Panc1 (cell line): ENCODE data around the gene KHDRBS1. TPM values are rescaled to one million over a fixed set of nuclear protein-coding genes. Genes with fewer than 3 reads are reported as not detected.

Experiments used
- ATAC-seq: fragments of 200-7000 bp; cut with Tn5 transposase; 2 replicates; pipeline ENCODE4 v1.9.1; 2020; ENCODE audit warnings: mild to moderate bottlenecking, moderate library complexity
- BruUV-seq: library from RNA; stranded (reverse); fragments of 400-500 nt; replicated peaks from 2 replicates; lab custom pipeline; 2021; lab: Mats Ljungman, UMichigan
- CTCF ChIA-PET: fragments of 300-600 bp; sonication (Branson Sonifier 250); formaldehyde crosslinking; loops from one replicate; lab custom pipeline; 2022; ENCODE audit warnings: antibody characterized with exemption; lab: Charles Lee
- POLR2A ChIA-PET: fragments of 300-600 bp; sonication (Branson Sonifier 250); formaldehyde crosslinking; loops from one replicate; lab custom pipeline; 2022; ENCODE audit warnings: antibody characterized with exemption; lab: Charles Lee
- DNase-seq: peaks from one replicate; pipeline ENCODE4 v3.0.0-alpha.2; 2010; ENCODE audit warnings: low read depth, low spot score
- H3K27ac ChIP-seq: 2 replicates; pipeline ENCODE4 v1.5.1; 2011; ENCODE audit warnings: mild to moderate bottlenecking, low read length, inconsistent platforms
- H3K27me3 ChIP-seq: fragments of 200-500 bp; sonication (Bioruptor generic); 2 replicates; pipeline ENCODE4 v1.6.0; 2014; ENCODE audit warnings: low read length, inconsistent platforms; ENCODE audit not compliant: control insufficient read depth, insufficient read depth
- H3K36me3 ChIP-seq: fragments of 200-500 bp; sonication (Bioruptor generic); 2 replicates; pipeline ENCODE4 v1.5.1; 2014; ENCODE audit warnings: inconsistent platforms, mild to moderate bottlenecking, low read length, moderate library complexity; ENCODE audit not compliant: control insufficient read depth, insufficient read depth
- H3K4me1 ChIP-seq: 2 replicates; pipeline ENCODE4 v1.5.1; 2011; ENCODE audit warnings: inconsistent platforms, mild to moderate bottlenecking, low read length, moderate library complexity; ENCODE audit not compliant: control insufficient read depth, insufficient read depth
- H3K4me3 ChIP-seq, 2 experiments: 2 replicates each; pipeline ENCODE4 v1.5.1; 2011 to 2012; ENCODE audit warnings: low read depth in 2 of 2, low read length in 2 of 2, mild to moderate bottlenecking in 2 of 2, inconsistent platforms in 1 of 2, moderate library complexity in 1 of 2
- H3K9me3 ChIP-seq: fragments of 200-500 bp; sonication (Bioruptor generic); 2 replicates; pipeline ENCODE4 v1.5.1; 2014; ENCODE audit warnings: low read depth, mild to moderate bottlenecking, inconsistent platforms, low read length, moderate library complexity; ENCODE audit not compliant: control insufficient read depth, insufficient read depth
- CTCF ChIP-seq: fragments of 450-650 bp; IDR thresholded peaks from 2 replicates; pipeline ENCODE4 v1.5.1; 2017; ENCODE audit warnings: mild to moderate bottlenecking
- POLR2AphosphoS5 ChIP-seq: IDR thresholded peaks from 2 replicates; pipeline ENCODE4 v1.6.1; 2012; ENCODE audit warnings: mild to moderate bottlenecking, low read depth, low read length, moderate library complexity
- REST ChIP-seq, 2 experiments: IDR thresholded peaks; 2 replicates each; pipeline ENCODE4 v1.6.1; 2011 to 2012; ENCODE audit warnings: low read depth in 2 of 2, control low read depth in 1 of 2, low read length in 1 of 2, mild to moderate bottlenecking in 1 of 2, moderate library complexity in 1 of 2; ENCODE audit not compliant: insufficient read depth in 1 of 2
- SIN3A ChIP-seq: IDR thresholded peaks from 2 replicates; pipeline ENCODE4 v1.6.1; 2012; ENCODE audit warnings: low read depth, mild to moderate bottlenecking, low read length, moderate library complexity, borderline replicate concordance; ENCODE audit not compliant: insufficient read depth
- TCF7L2 ChIP-seq: IDR thresholded peaks from 2 replicates; pipeline ENCODE4 v1.6.1; 2011; ENCODE audit warnings: mild to moderate bottlenecking, low read depth, low read length, inconsistent platforms
- in situ Hi-C: cut with HindIII; loops from 2 replicates; pipeline ENCODE4 v1.10.0; 2016; ENCODE audit warnings: low sequenced_read_pairs, low pct_unique_long_range_greater_than_20kb
- intact Hi-C: fragments of 100-400 bp; cut with micrococcal nuclease; formaldehyde crosslinking; loops from one replicate; pipeline ENCODE4 v1.10.0; 2022; ENCODE audit not compliant: unreplicated experiment
- total RNA-seq: library from RNA; stranded (reverse); gene quantifications from one replicate; pipeline ENCODE4 v1.2.1, GENCODE V29; 2021; ENCODE audit not compliant: unreplicated experiment

KHDRBS1 gene
- total RNA-seq, 1 experiment from 2014 or later = 163 TPM

- no peaks in the 10 kb centered on the region for H3K27me3 ChIP-seq
- intact Hi-C loops = no loop called here
- in situ Hi-C loops = no loop called here
- no TSS peak for BruUV-seq
- DNase-seq (no peak), ATAC-seq (no peak)
- CTCF ChIA-PET = no interaction called here
- no peak overlapping the region for H3K27ac ChIP-seq
- POLR2A ChIA-PET = no interaction called here
- H3K36me3 ChIP-seq = peaks cover 19% of the 10 kb centered on the region
- H3K4me3 ChIP-seq = no peak overlapping the region
- H3K4me1 ChIP-seq = no peaks in the 10 kb centered on the region
- no peak for TF ChIP-seq POLR2AphosphoS5
- TF ChIP-seq REST (IDR thresholded peaks at IDR 0.05; ENCODE audit: insufficient read depth in 1 of 2, low read depth in 2 of 2, low read length in 1 of 2) = no peak
- no peak for TF ChIP-seq TCF7L2
- no peak for TF ChIP-seq CTCF
- TF ChIP-seq SIN3A = no peak
- no peaks in the 10 kb centered on the region for H3K9me3 ChIP-seq
Measured at GRCh38 chr1:32047701-32048100, 34.0 kb downstream of the KHDRBS1 start.

- DNase-seq (no peak), ATAC-seq (no peak)
- CTCF ChIA-PET = no interaction called here
- POLR2A ChIA-PET = no interaction called here
- BruUV-seq = no TSS peak
- peaks cover 15% of the 10 kb centered on the region for H3K36me3 ChIP-seq
- H3K9me3 ChIP-seq = no peaks in the 10 kb centered on the region
- no peaks in the 10 kb centered on the region for H3K27me3 ChIP-seq
- in situ Hi-C loops = no loop called here
- TF ChIP-seq REST (IDR thresholded peaks at IDR 0.05; ENCODE audit: insufficient read depth in 1 of 2, low read depth in 2 of 2, low read length in 1 of 2) (no peak), POLR2AphosphoS5 (no peak), SIN3A (no peak), CTCF (no peak), TCF7L2 (no peak)
- H3K4me3 ChIP-seq = no peak overlapping the region
- H3K27ac ChIP-seq = no peak overlapping the region
- intact Hi-C loops = no loop called here
- H3K4me1 ChIP-seq = no peaks in the 10 kb centered on the region
Measured at GRCh38 chr1:32048440-32048839, 34.8 kb downstream of the KHDRBS1 start.
